Sigmoid colon (tissue), 7 donors: ENCODE results near the gene EID2B. TPM values are rescaled to one million over a fixed set of nuclear protein-coding genes. Genes with fewer than 3 reads are reported as not detected.

Experiments used
- DNase-seq: peaks from one replicate; pipeline ENCODE4 v3.0.0-alpha.2; 2019
- H3K27ac ChIP-seq, 4 donors: fragments of 200-600 bp; sonication (generic); one replicate each; pipeline ENCODE4 v1.5.1; 2016 to 2019; ENCODE audit warnings: mild to moderate bottlenecking in 1 of 4
- H3K27me3 ChIP-seq, 3 donors: fragments of 200-600 bp; sonication (generic); one replicate each; pipeline ENCODE4 v1.5.1; 2019; ENCODE audit warnings: mild to moderate bottlenecking in 1 of 3
- H3K36me3 ChIP-seq, 4 donors: fragments of 200-600 bp; sonication (generic); one replicate each; pipeline ENCODE4 v1.5.1; 2016 to 2019
- H3K4me1 ChIP-seq, 4 donors: fragments of 200-600 bp; sonication (generic); one replicate each; pipeline ENCODE4 v1.5.1; 2017 to 2019
- H3K4me3 ChIP-seq, 4 donors: fragments of 200-600 bp; sonication (generic); one replicate each; pipeline ENCODE4 v1.5.1; 2017 to 2019; ENCODE audit warnings: mild to moderate bottlenecking in 2 of 4, moderate library complexity in 1 of 4
- H3K9me3 ChIP-seq, 4 donors: fragments of 200-600 bp in 3 of 4; sonication (generic) in 3 of 4; one replicate each; pipeline versions ENCODE4 v1.5.1 to v1.6.1; 2013 to 2019
- CTCF ChIP-seq, 4 experiments: fragments of 450-650 bp in 3 of 4; fragments of 200-600 bp in 1 of 4; IDR thresholded peaks; one replicate each; pipeline ENCODE4 v1.5.1; 2016 to 2019; ENCODE audit warnings: antibody characterized with exemption in 4 of 4, mild to moderate bottlenecking in 3 of 4, moderate library complexity in 2 of 4
- EP300 ChIP-seq, 4 donors: sonication (generic); formaldehyde crosslinking; IDR thresholded peaks; one replicate each; pipeline ENCODE4 v1.6.1; 2017; ENCODE audit warnings: antibody characterized with exemption in 4 of 4
- POLR2A ChIP-seq, 2 donors: fragments of 450-650 bp; IDR thresholded peaks; one replicate each; pipeline ENCODE4 v1.6.1; 2016; ENCODE audit warnings: antibody characterized with exemption in 2 of 2, mild to moderate bottlenecking in 2 of 2, moderate library complexity in 2 of 2
- POLR2AphosphoS5 ChIP-seq, 4 donors: sonication (generic); formaldehyde crosslinking; IDR thresholded peaks; one replicate each; pipeline ENCODE4 v1.6.1; 2017; ENCODE audit warnings: antibody characterized with exemption in 4 of 4
- whole genome bisulfite sequencing, 2 donors: extraction: QIAGEN DNeasy Blood & Tissue Kit; methylation state at CpG; one replicate each; pipeline ENCODE4 v1.1.7; 2013; 5-methylcytosine and 5-hydroxymethylcytosine counted together
- intact Hi-C: fragments of 100-400 bp; cut with DNase I; formaldehyde crosslinking; loops from one replicate; pipeline ENCODE4 v1.15.1; 2023
- polyA plus RNA-seq, 3 donors: library from polyadenylated mRNA; stranded (reverse); fragments of 200-250 nt; gene quantifications; one replicate each; pipeline ENCODE4 v1.2.3, GENCODE V29; 2013
- total RNA-seq, 4 donors: library from RNA; depleted of rRNA; stranded (reverse); fragments of >200 nt; gene quantifications; one replicate each; pipeline ENCODE4 v1.1.0, GENCODE V29; 2016
- donor health status: healthy with polysubstance abuse.
- donor health status: Bipolar disorder and iron deficiency.
- donor health status: healthy.

EID2B gene
- total and polyA plus RNA-seq, 7 donors, result 0.46 to 7.7 (median 3.9) TPM

- TF ChIP-seq EP300 (IDR thresholded peaks at IDR 0.05) (no peak), POLR2A (IDR thresholded peaks at IDR 0.05) (peak; percentile 77 to 87), POLR2AphosphoS5 (IDR thresholded peaks at IDR 0.05) (peak; percentile 92 to 98 (median 94)), CTCF (IDR thresholded peaks at IDR 0.05) (peak; percentile 77 to 80 (median 78))
- no peaks in the 10 kb centered on the region for H3K36me3 ChIP-seq
- DNase-seq, result peak; percentile 98
- 0 to 1% methylated on average over 84 of the region's 84 CpGs for WGBS, 2 donors
- no peaks in the 10 kb centered on the region for H3K9me3 ChIP-seq
- H3K4me1 ChIP-seq, result peaks cover 0 to 30% (median 24%) of the 10 kb centered on the region in 4 donors
- intact Hi-C loops, result loop anchor here (2.0 kb wide), 1 partner anchor 95 kb away; the partner anchor contains the start of gene SUPT5H
- H3K27ac ChIP-seq, result peak within 1 kb of the TSS; percentile 96 to 99 (median 98)
- H3K27me3 ChIP-seq, result no peaks in the 10 kb centered on the region
- H3K4me3 ChIP-seq, result peak within 1 kb of the TSS; percentile 77 to 91 (median 86)
Observed at GRCh38 chr19:39539518-39540332, 7.1 kb upstream of the EID2B start, which contains the start of gene EID2. TSS of gene EID2 (minus strand) at chr19:39540161. CDS start at chr19:39540079, 82 bp downstream.

DNA sequence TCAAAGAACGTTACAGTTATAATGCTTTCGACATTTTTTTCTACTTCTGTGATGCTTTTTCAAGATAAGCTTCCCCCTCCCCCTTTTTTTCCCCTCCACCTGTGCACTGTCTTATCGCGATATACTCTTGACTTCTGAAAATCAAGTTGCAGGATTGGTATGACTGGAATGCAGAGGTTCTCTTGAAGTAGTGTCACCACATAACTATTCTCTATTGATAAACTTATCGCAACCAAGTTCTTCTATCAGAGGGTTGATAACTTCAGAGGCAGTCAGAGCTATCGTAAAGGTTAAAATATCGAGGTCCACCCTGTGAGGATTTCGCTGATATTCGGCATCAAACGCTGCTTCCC is 6.5 kb upstream of the EID2B start:
- peak overlapping the region; percentile 77 to 91 (median 86) for H3K4me3 ChIP-seq
- H3K27me3 ChIP-seq, result no peaks in the 10 kb centered on the region
- intact Hi-C loops, result loop anchor here (2.0 kb wide), 1 partner anchor 94 kb away; the partner anchor contains the start of gene SUPT5H
- peak overlapping the region; percentile 96 to 99 (median 98) for H3K27ac ChIP-seq
- H3K4me1 ChIP-seq, result peaks cover 0 to 30% (median 24%) of the 10 kb centered on the region in 4 donors
- H3K36me3 ChIP-seq, result no peaks in the 10 kb centered on the region
- no peak for DNase-seq
- TF ChIP-seq CTCF (IDR thresholded peaks at IDR 0.05) (no peak), EP300 (IDR thresholded peaks at IDR 0.05) (no peak), POLR2AphosphoS5 (IDR thresholded peaks at IDR 0.05) (no peak)
- WGBS, 2 donors, result 3 to 5% methylated on average over 10 of the region's 10 CpGs
- H3K9me3 ChIP-seq, result no peaks in the 10 kb centered on the region

DNA sequence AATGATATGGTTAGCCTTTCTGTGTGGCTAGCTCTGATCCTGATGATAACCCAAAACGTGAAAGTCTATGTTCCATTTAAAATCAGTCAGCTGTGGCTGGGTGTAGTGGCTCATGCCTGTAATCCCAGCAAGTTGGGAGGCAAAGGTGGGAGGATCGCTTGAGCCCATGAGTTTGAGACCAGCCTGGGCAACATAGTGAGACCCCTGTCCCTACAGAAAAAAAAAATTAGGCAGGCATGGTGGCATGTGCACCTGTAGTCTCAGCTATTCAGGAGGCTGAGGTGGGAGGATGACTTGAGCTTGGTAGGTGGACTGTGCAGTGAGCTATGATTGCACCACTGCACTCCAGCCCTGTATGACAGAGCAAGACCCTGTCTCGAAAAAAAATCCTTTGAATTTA is 1.1 kb upstream of the EID2B start:
- peak; percentile 12 for DNase-seq
- peaks cover 0 to 40% (median 25%) of the 10 kb centered on the region in 4 donors for H3K4me1 ChIP-seq
- intact Hi-C loops, result loop anchor here (2.0 to 5.0 kb wide), 5 partner anchors 36 to 406 kb away; partner anchors contain the start of genes DLL3, PAK4, SAMD4B and TIMM50
- H3K4me3 ChIP-seq, result no peak overlapping the region
- no peak overlapping the region for H3K27ac ChIP-seq
- TF ChIP-seq EP300 (IDR thresholded peaks at IDR 0.05), result no peak
- TF ChIP-seq POLR2AphosphoS5 (IDR thresholded peaks at IDR 0.05), result no peak
- no peak for TF ChIP-seq CTCF (IDR thresholded peaks at IDR 0.05)
- TF ChIP-seq POLR2A (IDR thresholded peaks at IDR 0.05), result no peak
- no peaks in the 10 kb centered on the region for H3K9me3 ChIP-seq
- WGBS, 2 donors, result 66 to 78% methylated on average over 3 of the region's 3 CpGs
- no peaks in the 10 kb centered on the region for H3K36me3 ChIP-seq
- H3K27me3 ChIP-seq, result no peaks in the 10 kb centered on the region

GRCh38 chr19:39533003-39533512 is 406 bp upstream of the EID2B start:
- Histone ChIP-seq H3K9me3 (no peaks in the 10 kb centered on the region), H3K4me3 (peak overlapping the region; percentile 70 to 89 (median 78)), H3K4me1 (peaks cover 0 to 32% (median 18%) of the 10 kb centered on the region in 4 donors), H3K27ac (peak overlapping the region in 3 of 4 donors; percentile 91 to 94 (median 93)), H3K27me3 (no peaks in the 10 kb centered on the region), H3K36me3 (no peaks in the 10 kb centered on the region)
- WGBS, 2 donors, result 20 to 25% methylated on average over 12 of the region's 12 CpGs
- DNase-seq, result no peak
- no peak for TF ChIP-seq POLR2AphosphoS5 (IDR thresholded peaks at IDR 0.05)
- peak in 1 of 4 experiments; percentile 35 for TF ChIP-seq CTCF (IDR thresholded peaks at IDR 0.05)
- no peak for TF ChIP-seq POLR2A (IDR thresholded peaks at IDR 0.05)
- no peak for TF ChIP-seq EP300 (IDR thresholded peaks at IDR 0.05)
- intact Hi-C loops, result loop anchor here (2.0 to 5.0 kb wide), 5 partner anchors 36 to 406 kb away; partner anchors contain the start of genes DLL3, PAK4, SAMD4B and TIMM50
